K562 (cell line): ENCODE data around the gene MORF4L1. TPM values are rescaled to one million over a fixed set of nuclear protein-coding genes. Genes with fewer than 3 reads are reported as not detected.

Experiments used
- BDP1 ChIP-seq: IDR thresholded peaks from 3 replicates; pipeline ENCODE4 v1.6.1; 2011; ENCODE audit not compliant: insufficient read length, insufficient read depth
- CTCFL ChIP-seq: IDR thresholded peaks from 2 replicates; pipeline ENCODE4 v1.6.1; 2011; ENCODE audit warnings: borderline replicate concordance, low read depth, mild to moderate bottlenecking, moderate library complexity, low read length; ENCODE audit not compliant: insufficient read depth, poor library complexity, severe bottlenecking
- ESRRB ChIP-seq: fragments of 250-450 bp; sonication (Bioruptor Pico); IDR thresholded peaks from 2 replicates; pipeline ENCODE4 v1.5.0; 2020; ENCODE audit warnings: mild to moderate bottlenecking, moderate library complexity, borderline replicate concordance
- FOXP1 ChIP-seq: sonication (generic); formaldehyde crosslinking; IDR thresholded peaks from 2 replicates; pipeline ENCODE4 v1.8.0; 2022; ENCODE audit warnings: mild to moderate bottlenecking, missing genetic modification reagents
- PRPF4 ChIP-seq: fragments of 200-400 bp; formaldehyde crosslinking; IDR thresholded peaks from one replicate; pipeline ENCODE4 v1.6.1; 2017; ENCODE audit warnings: low read length, low read depth, mild to moderate bottlenecking; ENCODE audit not compliant: insufficient read depth, poor library complexity, severe bottlenecking
- SMARCA5 ChIP-seq: fragments of 450-650 bp; IDR thresholded peaks from 2 replicates; pipeline ENCODE4 v1.6.1; 2016
- SP1 ChIP-seq: sonication (generic); formaldehyde crosslinking; IDR thresholded peaks from 2 replicates; pipeline ENCODE4 v1.8.1; 2022; ENCODE audit warnings: mild to moderate bottlenecking, missing genetic modification reagents
- TBP ChIP-seq: optimal IDR thresholded peaks from 2 replicates; pipeline ENCODE3; 2011; ENCODE audit warnings: low read depth, low read length, improper control_type of control experiment
- ZEB2 ChIP-seq: fragments of 450-650 bp; IDR thresholded peaks from 2 replicates; pipeline ENCODE4 v1.6.1; 2016
- ZKSCAN8 ChIP-seq: fragments of 200-800 bp; sonication (Bioruptor generic); IDR thresholded peaks from 2 replicates; pipeline ENCODE4 v1.6.1; 2016; ENCODE audit warnings: missing genetic modification characterization, missing compliant biosample characterization
- ZNF444 ChIP-seq: fragments of 250-450 bp; sonication (Bioruptor Pico); IDR thresholded peaks from 2 replicates; pipeline ENCODE4 v1.4.0; 2020; ENCODE audit warnings: mild to moderate bottlenecking, moderate library complexity
- polyA plus RNA-seq, 8 experiments: library from polyadenylated mRNA; depleted of rRNA in 4 of 8; stranded (reverse) in 5 of 8; unstranded in 3 of 8; fragments of >200 nt; fragmentation: Nextera tagmentation in 2 of 8; fragmentation: Illumina TruSeq in 1 of 8; extraction: Ambion mirVana in 2 of 8; extraction: Trizol in 1 of 8; gene quantifications; 2 replicates each; pipeline versions ENCODE4 v1.2.1 to v1.2.3, GENCODE V29; 2011 to 2014; ENCODE audit warnings: inconsistent platforms in 1 of 8, missing spikeins in 1 of 8
- total RNA-seq, 7 experiments: library from RNA; depleted of rRNA in 6 of 7; stranded (reverse); fragments of >200 nt in 6 of 7; fragmentation: Illumina TruSeq in 2 of 7; extraction: Trizol in 2 of 7; gene quantifications; 2 replicates each; pipeline versions ENCODE4 v1.2.1 to v1.2.3, GENCODE V29; 2011 to 2021; ENCODE audit warnings: low replicate concordance in 1 of 7
- TF ChIP-seq, protein P1 (sequence below): fragments of 450-650 bp; IDR thresholded peaks from 2 replicates; pipeline ENCODE4 v1.6.1; 2016; ENCODE audit warnings: mild to moderate bottlenecking, moderate library complexity
- TF ChIP-seq, protein P2 (sequence below): sonication (generic); formaldehyde crosslinking; IDR thresholded peaks from 2 replicates; pipeline ENCODE4 v1.8.1; 2023; ENCODE audit warnings: mild to moderate bottlenecking, missing genetic modification reagents

Gene MORF4L1
- total and polyA plus RNA-seq, 9 of the 15 experiments (the other 6 are each of a cell fraction or from before 2014, with no cell fraction given), result 127 to 615 (median 281) TPM

GRCh38 chr15:78859971-78860719 is 12.5 kb upstream of the MORF4L1 start (continued):
- peak; percentile 30 for TF ChIP-seq CTCFL
- TF ChIP-seq ESRRB (CRISPR knock-in tag), result no peak
- TF ChIP-seq SMARCA5, result no peak
- TF ChIP-seq, protein P1, sequence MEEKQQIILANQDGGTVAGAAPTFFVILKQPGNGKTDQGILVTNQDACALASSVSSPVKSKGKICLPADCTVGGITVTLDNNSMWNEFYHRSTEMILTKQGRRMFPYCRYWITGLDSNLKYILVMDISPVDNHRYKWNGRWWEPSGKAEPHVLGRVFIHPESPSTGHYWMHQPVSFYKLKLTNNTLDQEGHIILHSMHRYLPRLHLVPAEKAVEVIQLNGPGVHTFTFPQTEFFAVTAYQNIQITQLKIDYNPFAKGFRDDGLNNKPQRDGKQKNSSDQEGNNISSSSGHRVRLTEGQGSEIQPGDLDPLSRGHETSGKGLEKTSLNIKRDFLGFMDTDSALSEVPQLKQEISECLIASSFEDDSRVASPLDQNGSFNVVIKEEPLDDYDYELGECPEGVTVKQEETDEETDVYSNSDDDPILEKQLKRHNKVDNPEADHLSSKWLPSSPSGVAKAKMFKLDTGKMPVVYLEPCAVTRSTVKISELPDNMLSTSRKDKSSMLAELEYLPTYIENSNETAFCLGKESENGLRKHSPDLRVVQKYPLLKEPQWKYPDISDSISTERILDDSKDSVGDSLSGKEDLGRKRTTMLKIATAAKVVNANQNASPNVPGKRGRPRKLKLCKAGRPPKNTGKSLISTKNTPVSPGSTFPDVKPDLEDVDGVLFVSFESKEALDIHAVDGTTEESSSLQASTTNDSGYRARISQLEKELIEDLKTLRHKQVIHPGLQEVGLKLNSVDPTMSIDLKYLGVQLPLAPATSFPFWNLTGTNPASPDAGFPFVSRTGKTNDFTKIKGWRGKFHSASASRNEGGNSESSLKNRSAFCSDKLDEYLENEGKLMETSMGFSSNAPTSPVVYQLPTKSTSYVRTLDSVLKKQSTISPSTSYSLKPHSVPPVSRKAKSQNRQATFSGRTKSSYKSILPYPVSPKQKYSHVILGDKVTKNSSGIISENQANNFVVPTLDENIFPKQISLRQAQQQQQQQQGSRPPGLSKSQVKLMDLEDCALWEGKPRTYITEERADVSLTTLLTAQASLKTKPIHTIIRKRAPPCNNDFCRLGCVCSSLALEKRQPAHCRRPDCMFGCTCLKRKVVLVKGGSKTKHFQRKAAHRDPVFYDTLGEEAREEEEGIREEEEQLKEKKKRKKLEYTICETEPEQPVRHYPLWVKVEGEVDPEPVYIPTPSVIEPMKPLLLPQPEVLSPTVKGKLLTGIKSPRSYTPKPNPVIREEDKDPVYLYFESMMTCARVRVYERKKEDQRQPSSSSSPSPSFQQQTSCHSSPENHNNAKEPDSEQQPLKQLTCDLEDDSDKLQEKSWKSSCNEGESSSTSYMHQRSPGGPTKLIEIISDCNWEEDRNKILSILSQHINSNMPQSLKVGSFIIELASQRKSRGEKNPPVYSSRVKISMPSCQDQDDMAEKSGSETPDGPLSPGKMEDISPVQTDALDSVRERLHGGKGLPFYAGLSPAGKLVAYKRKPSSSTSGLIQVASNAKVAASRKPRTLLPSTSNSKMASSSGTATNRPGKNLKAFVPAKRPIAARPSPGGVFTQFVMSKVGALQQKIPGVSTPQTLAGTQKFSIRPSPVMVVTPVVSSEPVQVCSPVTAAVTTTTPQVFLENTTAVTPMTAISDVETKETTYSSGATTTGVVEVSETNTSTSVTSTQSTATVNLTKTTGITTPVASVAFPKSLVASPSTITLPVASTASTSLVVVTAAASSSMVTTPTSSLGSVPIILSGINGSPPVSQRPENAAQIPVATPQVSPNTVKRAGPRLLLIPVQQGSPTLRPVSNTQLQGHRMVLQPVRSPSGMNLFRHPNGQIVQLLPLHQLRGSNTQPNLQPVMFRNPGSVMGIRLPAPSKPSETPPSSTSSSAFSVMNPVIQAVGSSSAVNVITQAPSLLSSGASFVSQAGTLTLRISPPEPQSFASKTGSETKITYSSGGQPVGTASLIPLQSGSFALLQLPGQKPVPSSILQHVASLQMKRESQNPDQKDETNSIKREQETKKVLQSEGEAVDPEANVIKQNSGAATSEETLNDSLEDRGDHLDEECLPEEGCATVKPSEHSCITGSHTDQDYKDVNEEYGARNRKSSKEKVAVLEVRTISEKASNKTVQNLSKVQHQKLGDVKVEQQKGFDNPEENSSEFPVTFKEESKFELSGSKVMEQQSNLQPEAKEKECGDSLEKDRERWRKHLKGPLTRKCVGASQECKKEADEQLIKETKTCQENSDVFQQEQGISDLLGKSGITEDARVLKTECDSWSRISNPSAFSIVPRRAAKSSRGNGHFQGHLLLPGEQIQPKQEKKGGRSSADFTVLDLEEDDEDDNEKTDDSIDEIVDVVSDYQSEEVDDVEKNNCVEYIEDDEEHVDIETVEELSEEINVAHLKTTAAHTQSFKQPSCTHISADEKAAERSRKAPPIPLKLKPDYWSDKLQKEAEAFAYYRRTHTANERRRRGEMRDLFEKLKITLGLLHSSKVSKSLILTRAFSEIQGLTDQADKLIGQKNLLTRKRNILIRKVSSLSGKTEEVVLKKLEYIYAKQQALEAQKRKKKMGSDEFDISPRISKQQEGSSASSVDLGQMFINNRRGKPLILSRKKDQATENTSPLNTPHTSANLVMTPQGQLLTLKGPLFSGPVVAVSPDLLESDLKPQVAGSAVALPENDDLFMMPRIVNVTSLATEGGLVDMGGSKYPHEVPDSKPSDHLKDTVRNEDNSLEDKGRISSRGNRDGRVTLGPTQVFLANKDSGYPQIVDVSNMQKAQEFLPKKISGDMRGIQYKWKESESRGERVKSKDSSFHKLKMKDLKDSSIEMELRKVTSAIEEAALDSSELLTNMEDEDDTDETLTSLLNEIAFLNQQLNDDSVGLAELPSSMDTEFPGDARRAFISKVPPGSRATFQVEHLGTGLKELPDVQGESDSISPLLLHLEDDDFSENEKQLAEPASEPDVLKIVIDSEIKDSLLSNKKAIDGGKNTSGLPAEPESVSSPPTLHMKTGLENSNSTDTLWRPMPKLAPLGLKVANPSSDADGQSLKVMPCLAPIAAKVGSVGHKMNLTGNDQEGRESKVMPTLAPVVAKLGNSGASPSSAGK, result no peak
- peak; percentile 37 for TF ChIP-seq BDP1
- TF ChIP-seq SP1 (CRISPR knock-in tag), result peak; percentile 51; the same call in 1 of the 2 replicates
- TF ChIP-seq, protein P2, sequence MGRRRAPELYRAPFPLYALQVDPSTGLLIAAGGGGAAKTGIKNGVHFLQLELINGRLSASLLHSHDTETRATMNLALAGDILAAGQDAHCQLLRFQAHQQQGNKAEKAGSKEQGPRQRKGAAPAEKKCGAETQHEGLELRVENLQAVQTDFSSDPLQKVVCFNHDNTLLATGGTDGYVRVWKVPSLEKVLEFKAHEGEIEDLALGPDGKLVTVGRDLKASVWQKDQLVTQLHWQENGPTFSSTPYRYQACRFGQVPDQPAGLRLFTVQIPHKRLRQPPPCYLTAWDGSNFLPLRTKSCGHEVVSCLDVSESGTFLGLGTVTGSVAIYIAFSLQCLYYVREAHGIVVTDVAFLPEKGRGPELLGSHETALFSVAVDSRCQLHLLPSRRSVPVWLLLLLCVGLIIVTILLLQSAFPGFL (CRISPR knock-in tag), result no peak
- TF ChIP-seq ZNF444 (CRISPR knock-in tag), result no peak
- TF ChIP-seq ZEB2, result no peak
- TF ChIP-seq FOXP1, result no peak
- TF ChIP-seq PRPF4, result no peak
- no peak for TF ChIP-seq ZKSCAN8 (CRISPR knock-in tag)
- TF ChIP-seq TBP, result peak; percentile 99
